ENCODE measurements around the gene OSBPL10.

OSBPL10 gene

DNA sequence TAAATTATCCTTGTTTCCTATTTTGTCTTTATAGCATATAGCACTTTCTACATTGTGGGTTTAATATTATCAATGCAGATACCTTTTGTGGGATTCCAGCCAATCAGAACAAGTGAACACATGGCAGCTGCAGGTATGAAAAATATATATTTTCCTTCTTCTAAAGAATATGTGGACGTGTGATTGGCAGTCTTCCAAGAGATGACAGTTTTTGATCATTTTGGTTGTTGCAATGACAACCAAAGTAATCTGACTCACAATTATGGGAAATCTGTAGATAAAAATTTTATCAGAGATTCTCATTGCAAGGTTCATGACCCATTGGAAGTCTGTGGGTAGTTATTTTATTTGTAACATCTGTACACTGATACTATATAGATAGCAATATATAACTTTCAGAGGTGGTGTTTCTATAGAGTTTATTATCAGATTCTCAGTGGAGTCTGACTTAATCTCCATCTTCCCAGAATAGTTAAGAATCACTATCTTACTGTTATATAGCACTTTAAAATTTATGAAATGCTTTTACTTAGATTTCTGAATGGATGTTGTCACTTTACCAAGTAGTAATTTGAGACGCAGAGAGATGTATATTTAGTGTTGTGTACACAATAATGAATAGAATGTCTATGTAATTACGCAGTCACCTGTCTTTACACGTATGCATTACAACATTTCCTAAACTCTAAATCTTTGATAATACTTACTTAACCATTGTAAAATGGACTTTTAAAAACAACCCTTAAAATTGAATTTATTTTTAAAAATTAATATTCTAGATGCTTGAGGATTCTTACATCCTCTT, 365.8 kb downstream of the OSBPL10 start:
- DNase-seq (ENCODE audit: low read depth, low spot score): no peak

DNA sequence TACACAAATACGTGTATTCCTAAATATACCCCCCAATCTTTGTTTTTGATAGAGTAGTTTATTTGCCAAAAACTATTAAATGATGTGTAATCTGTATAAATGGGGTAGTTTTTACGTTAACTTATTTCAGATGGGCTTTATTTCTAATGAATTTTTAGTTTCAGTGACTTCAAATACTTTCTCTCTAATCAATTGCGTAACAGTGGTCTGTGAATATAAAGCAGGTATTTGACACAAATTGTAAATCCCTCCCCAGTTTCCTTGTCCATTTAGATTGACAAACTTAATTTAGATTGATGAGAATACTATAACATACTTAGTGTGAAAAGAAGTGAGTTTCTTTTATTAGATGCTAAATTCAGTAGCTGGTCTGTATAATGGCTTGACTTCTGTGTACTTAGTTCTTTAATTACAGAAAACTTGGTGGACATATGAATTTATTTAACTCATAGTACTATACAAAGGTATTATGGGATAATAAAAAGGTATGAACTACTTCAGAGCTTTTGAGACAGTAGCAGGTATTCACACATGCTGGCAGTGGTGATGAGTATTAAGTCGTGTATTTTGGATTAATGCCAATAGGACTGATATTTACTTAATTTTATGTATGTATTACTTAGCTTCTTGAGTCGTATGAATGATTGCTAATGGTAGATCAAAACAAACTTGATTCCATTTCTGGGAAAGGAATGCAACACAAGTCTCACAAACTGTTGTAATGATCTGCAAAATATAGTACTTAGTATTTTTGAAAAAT, 366.7 kb downstream of the OSBPL10 start:
- DNase-seq (ENCODE audit: low read depth, low spot score): no peak

DNA sequence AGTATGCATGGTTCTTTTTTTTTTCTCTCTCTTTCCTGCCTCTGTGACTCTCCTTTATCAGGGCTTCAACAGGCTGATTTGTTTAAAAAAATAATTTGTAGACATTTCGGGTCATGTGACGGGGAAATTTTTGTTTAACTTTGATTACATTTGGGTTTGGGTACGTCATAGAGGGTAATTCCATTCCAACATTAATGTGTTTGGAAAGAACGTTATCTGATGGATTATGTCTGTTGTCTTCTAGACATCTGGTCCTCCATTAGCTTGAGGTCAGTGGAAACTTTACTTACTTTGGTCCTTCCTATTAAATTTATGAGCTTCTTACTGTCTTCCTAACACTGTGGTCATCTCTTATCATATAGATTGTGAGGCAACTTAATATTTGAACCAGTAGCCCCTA, 367.4 kb downstream of the OSBPL10 start:
- DNase-seq (ENCODE audit: low read depth, low spot score): no peak

DNA sequence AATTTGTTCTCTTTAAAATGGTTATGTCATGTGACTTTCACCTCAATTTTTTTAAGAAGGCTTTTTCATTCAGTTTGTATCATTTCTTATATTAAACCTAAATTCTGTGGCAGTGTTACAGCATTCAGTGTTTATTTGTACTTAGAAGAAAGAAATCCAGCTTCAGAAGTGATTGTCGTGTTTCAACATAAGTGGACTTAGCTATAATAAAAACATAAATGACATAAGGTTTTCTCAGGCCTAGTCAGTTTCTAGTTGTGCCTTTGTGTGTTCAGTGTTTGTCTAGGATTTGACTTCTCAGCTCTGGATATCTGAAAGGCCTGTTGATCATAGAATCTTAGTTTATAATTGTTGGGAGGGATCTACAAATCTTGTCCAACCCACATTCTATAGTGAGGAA, 367.9 kb downstream of the OSBPL10 start:
- DNase-seq (ENCODE audit: low read depth, low spot score): no peak
